ENCODE data around the gene KDM1B.

KDM1B gene

DNA sequence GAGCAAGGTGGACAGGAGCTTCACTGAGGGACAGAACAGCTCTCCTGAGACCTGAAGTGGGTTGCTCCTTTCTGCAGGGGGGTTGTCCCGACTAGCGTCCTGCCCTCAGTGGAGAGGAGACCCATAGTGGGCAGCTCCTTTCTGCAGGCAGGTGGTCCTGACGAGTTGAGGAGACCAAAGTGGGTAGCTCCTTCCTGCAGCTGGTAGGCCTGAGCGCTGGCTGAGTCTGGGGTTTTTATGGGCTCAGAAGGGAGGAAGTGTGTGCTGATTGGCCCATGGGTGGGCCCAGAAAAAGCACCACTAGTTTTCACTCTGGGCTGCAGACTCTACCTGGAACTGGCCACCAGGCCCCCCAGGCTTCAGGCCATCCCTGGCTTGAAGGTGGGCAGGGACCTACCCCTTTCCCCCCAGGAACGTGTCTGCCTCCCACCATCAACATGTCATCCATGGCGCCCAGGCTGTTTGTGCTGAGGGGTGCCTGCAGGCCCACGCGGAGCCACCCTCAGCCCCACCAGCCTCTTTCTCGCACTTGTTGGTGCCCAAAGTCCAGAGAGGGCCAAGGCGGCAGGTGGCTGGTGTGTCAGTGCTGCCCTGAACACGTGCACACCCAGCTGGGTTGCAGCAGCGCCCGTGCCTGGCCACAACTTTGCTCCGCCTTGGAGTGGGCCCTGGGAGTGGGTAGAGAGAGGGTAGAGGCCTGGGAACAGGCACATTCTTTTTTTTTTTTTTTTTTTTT lies 110.7 kb downstream of the KDM1B start:
- DNase-seq: no peak

DNA sequence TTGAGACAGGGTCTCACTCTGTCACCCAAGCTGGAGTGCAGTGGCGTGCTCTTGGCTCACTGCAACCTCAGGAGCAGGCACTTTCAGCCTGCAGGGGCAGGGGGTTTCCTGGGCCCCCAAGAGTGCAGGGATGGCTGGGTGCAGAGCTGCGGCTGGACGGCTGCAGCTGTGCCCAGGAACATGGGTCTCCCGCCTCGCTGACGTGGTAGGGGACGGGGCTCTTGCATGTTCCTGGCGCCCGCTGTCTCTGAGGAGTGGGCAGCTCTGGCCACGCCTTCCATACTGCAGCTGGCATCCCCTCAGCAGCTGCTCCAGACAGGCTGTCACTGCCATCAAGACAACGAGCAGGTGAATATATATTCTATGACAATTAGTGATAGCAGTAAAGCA lies 111.3 kb downstream of the KDM1B start:
- no peak for DNase-seq

DNA sequence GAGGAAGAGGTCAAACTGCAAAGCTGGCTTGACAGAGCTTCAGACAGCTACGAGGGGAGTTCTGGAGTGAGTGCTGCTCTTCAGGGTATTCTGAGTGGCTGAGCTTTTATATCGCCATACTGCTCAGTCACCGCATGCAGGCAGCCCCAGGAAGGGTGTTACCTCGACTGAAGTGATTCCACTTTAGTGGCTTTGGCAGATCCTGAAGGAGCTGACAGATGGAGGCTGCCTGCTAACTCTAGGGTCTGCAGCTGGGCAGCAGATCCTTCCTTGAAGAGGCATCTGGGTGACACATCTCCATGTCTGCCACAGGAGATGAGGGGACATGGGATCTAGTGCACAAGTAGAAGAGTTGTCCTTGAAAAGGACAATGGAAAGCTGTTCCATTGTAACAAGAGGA lies 112.8 kb downstream of the KDM1B start:
- DNase-seq: no peak

- DNase-seq: no peak
These were observed 114.0 kb downstream of the KDM1B start for GRCh38 chr6:18269253-18269652.

- DNase-seq: no peak
These were observed 114.5 kb downstream of the KDM1B start for GRCh38 chr6:18269717-18270116.

- DNase-seq: no peak
These were observed 115.0 kb downstream of the KDM1B start for GRCh38 chr6:18270216-18270615.
